T-cell (primary cell): ENCODE data around the gene ZNF469. TPM values are rescaled to one million over a fixed set of nuclear protein-coding genes. Genes with fewer than 3 reads are reported as not detected.

Source experiments
- ATAC-seq, 4 experiments: fragments of 200-7000 bp in 3 of 4; fragments of 150-1000 bp in 1 of 4; cut with Tn5 transposase; replicated peaks in 1 of 4; 1 replicate in 3 of 4; 2 replicates in 1 of 4; pipeline ENCODE4 v1.10.0; 2021; ENCODE audit warnings: moderate library complexity in 3 of 4, mild to moderate bottlenecking in 2 of 4, moderate number of reproducible peaks in 1 of 4
- CTCF ChIA-PET, 2 donors: fragments of 300-600 bp; sonication (Branson Sonifier 250); formaldehyde crosslinking; loops; one replicate each; lab custom pipeline; 2022; ENCODE audit warnings: antibody characterized with exemption in 2 of 2; lab: Charles Lee
- POLR2A ChIA-PET, 2 donors: fragments of 300-600 bp; sonication (Branson Sonifier 250); formaldehyde crosslinking; loops; one replicate each; lab custom pipeline; 2022; ENCODE audit warnings: antibody characterized with exemption in 2 of 2; lab: Charles Lee
- DNase-seq, 35 experiments: peaks; one replicate each; pipeline versions ENCODE4 v3.0.0 to v3.0.0-alpha.2; 2013 to 2023
- H3K27ac ChIP-seq: one replicate; pipeline ENCODE4 v1.5.1; 2013; ENCODE audit warnings: low read length
- H3K27me3 ChIP-seq, 2 experiments: replicated peaks in 1 of 2; 1 replicate in 1 of 2; 2 replicates in 1 of 2; pipeline versions ENCODE4 v1.6.1 to v1.7.0; 2013; ENCODE audit warnings: low read length in 1 of 2, mixed read lengths in 1 of 2; ENCODE audit not compliant: control insufficient read depth in 2 of 2, insufficient read depth in 2 of 2; ENCODE audit errors: extremely low read depth in 1 of 2
- H3K36me3 ChIP-seq, 2 donors: 1 replicate in 1 of 2; 2 replicates in 1 of 2; pipeline versions ENCODE4 v1.6.1 to v1.7.0; 2013; ENCODE audit warnings: low read length in 1 of 2; ENCODE audit not compliant: control insufficient read depth in 2 of 2, insufficient read depth in 1 of 2; ENCODE audit errors: extremely low read depth in 1 of 2
- H3K4me1 ChIP-seq, 2 experiments: 1 replicate in 1 of 2; 2 replicates in 1 of 2; pipeline versions ENCODE4 v1.6.1 to v1.7.0; 2013; ENCODE audit warnings: low read length in 2 of 2, mixed read lengths in 1 of 2; ENCODE audit not compliant: insufficient read depth in 2 of 2, control insufficient read depth in 1 of 2; ENCODE audit errors: extremely low read depth in 1 of 2
- H3K4me3 ChIP-seq, 2 donors: 1 replicate in 1 of 2; 2 replicates in 1 of 2; pipeline versions ENCODE4 v1.5.1 to v1.7.0; 2013; ENCODE audit warnings: mild to moderate bottlenecking in 2 of 2, low read length in 1 of 2, moderate library complexity in 1 of 2; ENCODE audit not compliant: control insufficient read depth in 1 of 2; ENCODE audit errors: extremely low read depth in 1 of 2
- H3K9me3 ChIP-seq: 2 replicates; pipeline ENCODE4 v1.7.0; 2013
- H3K27ac Mint-ChIP-seq, 2 donors: one replicate each; pipeline ENCODE4 v1.8.0; 2020 to 2021; ENCODE audit warnings: mild to moderate bottlenecking in 2 of 2, mixed read lengths in 2 of 2
- H3K27me3 Mint-ChIP-seq, 2 donors: one replicate each; pipeline ENCODE4 v1.8.0; 2021 to 2022; ENCODE audit warnings: mixed read lengths in 2 of 2
- H3K36me3 Mint-ChIP-seq: one replicate; pipeline ENCODE4 v1.8.0; 2021; ENCODE audit warnings: mixed read lengths
- H3K4me1 Mint-ChIP-seq, 3 donors: one replicate each; pipeline ENCODE4 v1.8.0; 2020 to 2022; ENCODE audit warnings: mixed read lengths in 3 of 3, mild to moderate bottlenecking in 1 of 3
- H3K4me3 Mint-ChIP-seq, 3 donors: one replicate each; pipeline ENCODE4 v1.8.0; 2020 to 2022; ENCODE audit warnings: mild to moderate bottlenecking in 3 of 3, mixed read lengths in 3 of 3, moderate library complexity in 3 of 3
- H3K9me3 Mint-ChIP-seq, 3 donors: one replicate each; pipeline ENCODE4 v1.8.0; 2020 to 2022; ENCODE audit warnings: mixed read lengths in 3 of 3
- WGBS: methylation state at CpG from one replicate; pipeline ENCODE4 v1.1.5; 2013; ENCODE audit warnings: missing lambda C conversion rate; ENCODE audit not compliant: insufficient coverage; 5-methylcytosine and 5-hydroxymethylcytosine counted together
- total RNA-seq, 35 experiments: library from RNA in 6 of 35; stranded (reverse) in 6 of 35; fragments of 120-200 nt in 1 of 35; gene quantifications; one replicate each; pipeline versions ENCODE4 v1.2.1 to v1.2.4 and lab custom pipeline; 2013 to 2026

Gene ZNF469
- total RNA-seq, 5 donors from 2014 or later (not counting 1 experiment from before 2014, with no cell fraction given) = 0.63 to 1.8 (median 1.6) TPM

GRCh38 chr16:88418869-88419268, 36.1 kb downstream of the ZNF469 start:
- Mint-ChIP-seq H3K36me3 (no peaks in the 10 kb centered on the region), H3K4me1 (no peaks in the 10 kb centered on the region), H3K27ac (no peak overlapping the region), H3K4me3 (no peak overlapping the region), H3K9me3 (peaks cover 0 to 6% (median 0%) of the 10 kb centered on the region in 3 donors), H3K27me3 (peaks cover 0 to 5% of the 10 kb centered on the region in 2 donors)
- CTCF ChIA-PET = no interaction called here
- Histone ChIP-seq H3K9me3 (no peaks in the 10 kb centered on the region), H3K36me3 (no peaks in the 10 kb centered on the region), H3K4me3 (no peak overlapping the region), H3K27me3 (peaks cover 0 to 57% of the 10 kb centered on the region in 2 experiments), H3K4me1 (no peaks in the 10 kb centered on the region), H3K27ac (no peak overlapping the region)
- WGBS = 84% methylated on average over 17 of the region's 18 CpGs
- no peak for DNase-seq
- no peak for ATAC-seq
- POLR2A ChIA-PET = no interaction called here

GRCh38 chr16:88419790-88420189, 37.0 kb downstream of the ZNF469 start:
- DNase-seq = no peak
- H3K27ac Mint-ChIP-seq = no peak overlapping the region
- H3K27me3 Mint-ChIP-seq = peaks cover 0 to 5% of the 10 kb centered on the region in 2 donors
- 90% methylated on average over 6 of the region's 10 CpGs for WGBS
- H3K4me1 Mint-ChIP-seq = peaks cover 0 to 8% (median 0%) of the 10 kb centered on the region in 3 donors
- Histone ChIP-seq H3K36me3 (no peaks in the 10 kb centered on the region), H3K4me1 (no peaks in the 10 kb centered on the region), H3K4me3 (no peak overlapping the region), H3K27me3 (peaks cover 0 to 50% of the 10 kb centered on the region in 2 experiments), H3K9me3 (no peaks in the 10 kb centered on the region), H3K27ac (no peak overlapping the region)
- H3K4me3 Mint-ChIP-seq = no peak overlapping the region
- no peak for ATAC-seq
- CTCF ChIA-PET = no interaction called here
- POLR2A ChIA-PET = no interaction called here
- H3K9me3 Mint-ChIP-seq = peaks cover 0 to 6% (median 0%) of the 10 kb centered on the region in 3 donors
- H3K36me3 Mint-ChIP-seq = no peaks in the 10 kb centered on the region

GRCh38 chr16:88420496-88420895, 37.7 kb downstream of the ZNF469 start:
- Mint-ChIP-seq H3K36me3 (no peaks in the 10 kb centered on the region), H3K4me3 (no peak overlapping the region), H3K27me3 (peaks cover 0 to 5% of the 10 kb centered on the region in 2 donors), H3K9me3 (peaks cover 0 to 6% (median 0%) of the 10 kb centered on the region in 3 donors), H3K27ac (no peak overlapping the region), H3K4me1 (peaks cover 0 to 13% (median 3%) of the 10 kb centered on the region in 3 donors)
- Histone ChIP-seq H3K27ac (no peak overlapping the region), H3K9me3 (no peaks in the 10 kb centered on the region), H3K4me3 (no peak overlapping the region), H3K27me3 (peaks cover 0 to 46% of the 10 kb centered on the region in 2 experiments), H3K4me1 (no peaks in the 10 kb centered on the region), H3K36me3 (no peaks in the 10 kb centered on the region)
- CTCF ChIA-PET = no interaction called here
- POLR2A ChIA-PET = no interaction called here
- WGBS = 87% methylated on average over 11 of the region's 12 CpGs
- ATAC-seq = no peak
- no peak for DNase-seq

- H3K4me3 Mint-ChIP-seq = no peak overlapping the region
- Histone ChIP-seq H3K27me3 (peaks cover 0 to 40% of the 10 kb centered on the region in 2 experiments), H3K27ac (no peak overlapping the region), H3K9me3 (no peaks in the 10 kb centered on the region), H3K36me3 (no peaks in the 10 kb centered on the region), H3K4me1 (no peaks in the 10 kb centered on the region), H3K4me3 (no peak overlapping the region)
- 91% methylated on average over 13 of the region's 14 CpGs for WGBS
- no peaks in the 10 kb centered on the region for H3K36me3 Mint-ChIP-seq
- ChIA-PET CTCF (no interaction called here), POLR2A (no interaction called here)
- peaks cover 0 to 13% (median 3%) of the 10 kb centered on the region in 3 donors for H3K4me1 Mint-ChIP-seq
- no peak overlapping the region for H3K27ac Mint-ChIP-seq
- peaks cover 0 to 6% (median 0%) of the 10 kb centered on the region in 3 donors for H3K9me3 Mint-ChIP-seq
- H3K27me3 Mint-ChIP-seq = peaks cover 0 to 5% of the 10 kb centered on the region in 2 donors
- ATAC-seq (no peak), DNase-seq (no peak)
Observed at GRCh38 chr16:88421301-88421700, 38.5 kb downstream of the ZNF469 start.

- POLR2A ChIA-PET = interaction anchor here in 1 of 2 donors (0.5 kb wide), 1 partner anchor 122 kb away, joined by 4 read pairs; no protein-coding TSS in a partner anchor
- CTCF ChIA-PET = no interaction called here
Observed at GRCh38 chr16:88421871-88422433, 39.2 kb downstream of the ZNF469 start.

GRCh38 chr16:88422733-88423447, 40.1 kb downstream of the ZNF469 start:
- Histone ChIP-seq H3K27me3 (peaks cover 0 to 29% of the 10 kb centered on the region in 2 experiments), H3K9me3 (no peaks in the 10 kb centered on the region), H3K36me3 (no peaks in the 10 kb centered on the region), H3K4me1 (no peaks in the 10 kb centered on the region), H3K27ac (no peak overlapping the region), H3K4me3 (no peak overlapping the region)
- Mint-ChIP-seq H3K4me3 (no peak overlapping the region), H3K36me3 (no peaks in the 10 kb centered on the region), H3K27ac (no peak overlapping the region), H3K4me1 (peaks cover 0 to 13% (median 3%) of the 10 kb centered on the region in 3 donors), H3K9me3 (peaks cover 0 to 6% (median 0%) of the 10 kb centered on the region in 3 donors), H3K27me3 (peaks cover 0 to 5% of the 10 kb centered on the region in 2 donors)
- POLR2A ChIA-PET = no interaction called here
- ATAC-seq (no peak), DNase-seq (no peak)
- 47% methylated on average over 3 of the region's 3 CpGs for WGBS
- CTCF ChIA-PET = no interaction called here

More at GRCh38 chr16:88421871-88422433, 39.2 kb downstream of the ZNF469 start:
- Histone ChIP-seq H3K36me3 (no peaks in the 10 kb centered on the region), H3K4me1 (no peaks in the 10 kb centered on the region), H3K9me3 (no peaks in the 10 kb centered on the region), H3K27me3 (peaks cover 0 to 38% of the 10 kb centered on the region in 2 experiments), H3K4me3 (no peak overlapping the region), H3K27ac (no peak overlapping the region)
- H3K36me3 Mint-ChIP-seq = no peaks in the 10 kb centered on the region
- peaks cover 0 to 5% of the 10 kb centered on the region in 2 donors for H3K27me3 Mint-ChIP-seq
- 47% methylated on average over 5 of the region's 5 CpGs for WGBS
- peaks cover 0 to 6% (median 0%) of the 10 kb centered on the region in 3 donors for H3K9me3 Mint-ChIP-seq
- ATAC-seq (no peak), DNase-seq (no peak)
- no peak overlapping the region for H3K4me3 Mint-ChIP-seq
- H3K4me1 Mint-ChIP-seq = peaks cover 0 to 13% (median 3%) of the 10 kb centered on the region in 3 donors
- H3K27ac Mint-ChIP-seq = no peak overlapping the region
